HG03442 (cell line): Measurements from ENCODE around the gene HECTD1.
"Not testable (repeated sequence)": the region's sequence is repeated elsewhere in the genome, so short reads cannot be mapped to it uniquely, and the experiment has no call there.

Experiments
- ATAC-seq: cut with Tn5 transposase; IDR thresholded peaks from one replicate; pipeline ENCODE4 v1.9.1; 2021; ENCODE audit warnings: mild to moderate bottlenecking, moderate library complexity; ENCODE audit not compliant: unreplicated experiment

Gene HECTD1

GRCh38 chr14:31196839-31197492, 10.6 kb downstream of the HECTD1 start:
- ATAC-seq = no peak

GRCh38 chr14:31194661-31195060, 12.9 kb downstream of the HECTD1 start:
- no peak for ATAC-seq

GRCh38 chr14:31194095-31194494, 13.5 kb downstream of the HECTD1 start:
- ATAC-seq = no peak

GRCh38 chr14:31192544-31192943, 15.0 kb downstream of the HECTD1 start:
- ATAC-seq = not testable (repeated sequence)

GRCh38 chr14:31190717-31191263, 16.8 kb downstream of the HECTD1 start:
- ATAC-seq = no peak

- no peak for ATAC-seq
These were observed 17.4 kb downstream of the HECTD1 start for GRCh38 chr14:31190219-31190603.

- ATAC-seq = no peak
These were observed 18.0 kb downstream of the HECTD1 start for GRCh38 chr14:31189346-31190218.

- no peak for ATAC-seq
These were observed 18.8 kb downstream of the HECTD1 start for GRCh38 chr14:31188744-31189143.

- not testable (repeated sequence) for ATAC-seq
These were observed 25.6 kb downstream of the HECTD1 start for GRCh38 chr14:31182016-31182415.

GRCh38 chr14:31181271-31181670, 26.3 kb downstream of the HECTD1 start:
- ATAC-seq = no peak

GRCh38 chr14:31180299-31181051, 27.1 kb downstream of the HECTD1 start:
- no peak for ATAC-seq

- no peak for ATAC-seq
These were observed 33.2 kb downstream of the HECTD1 start for GRCh38 chr14:31174433-31174832.

- no peak for ATAC-seq
These were observed 34.3 kb downstream of the HECTD1 start for GRCh38 chr14:31173120-31173837.

GRCh38 chr14:31172084-31172483, 35.5 kb downstream of the HECTD1 start:
- no peak for ATAC-seq

GRCh38 chr14:31170411-31170810, 37.2 kb downstream of the HECTD1 start:
- no peak for ATAC-seq

GRCh38 chr14:31169877-31170276, 37.7 kb downstream of the HECTD1 start:
- no peak for ATAC-seq

- no peak for ATAC-seq
These were observed 40.6 kb downstream of the HECTD1 start for GRCh38 chr14:31167032-31167431.

- no peak for ATAC-seq
These were observed 41.4 kb downstream of the HECTD1 start for GRCh38 chr14:31166271-31166561.

GRCh38 chr14:31164115-31164514, 43.5 kb downstream of the HECTD1 start:
- no peak for ATAC-seq

GRCh38 chr14:31162910-31163649, 44.5 kb downstream of the HECTD1 start:
- ATAC-seq = no peak
